ENCODE data around the gene DTWD1. TPM values are rescaled to one million over a fixed set of nuclear protein-coding genes. Genes with fewer than 3 reads are reported as not detected.
A peak's percentile ranks its signal among the peaks of the same experiment; 100 is the strongest.

Gene DTWD1
- total RNA-seq, 6 experiments from 2014 or later = 43.5 to 48.2 (median 46.8) TPM

DNA sequence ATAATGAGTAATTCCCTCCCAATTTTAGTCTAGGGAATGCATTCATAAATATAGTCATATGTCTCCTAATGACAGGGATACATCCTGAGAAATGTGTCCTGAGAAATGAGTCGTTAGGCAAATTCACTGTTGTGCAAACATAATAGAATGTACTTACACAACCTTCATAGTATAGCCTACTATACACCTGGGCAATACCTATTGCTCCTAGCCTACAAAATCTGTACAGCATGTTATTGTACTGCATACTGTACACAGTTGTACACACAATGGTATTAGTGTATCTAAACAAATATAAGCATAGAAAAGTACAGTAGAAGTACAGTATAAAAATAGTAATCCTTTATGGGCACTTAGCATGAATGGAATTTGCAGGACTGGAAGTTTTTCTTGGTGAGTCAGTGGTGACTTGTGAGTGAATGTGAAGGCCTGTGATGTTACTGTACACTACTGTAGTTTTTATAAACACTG is 6.6 kb downstream of the DTWD1 start:
- Mint-ChIP-seq H3K36me3 (ENCODE audit: low read depth) (peaks cover 50% of the 10 kb centered on the region), H3K9me3 (peaks cover 12% of the 10 kb centered on the region), H3K27ac (peak overlapping the region; percentile 21; the same call in 1 of the 2 replicates), H3K4me1 (ENCODE audit: low read depth) (peaks cover 73% of the 10 kb centered on the region), H3K4me3 (peak overlapping the region; percentile 15; the same call in 1 of the 2 replicates), H3K27me3 (ENCODE audit: insufficient read depth) (no peaks in the 10 kb centered on the region)
- peak; percentile 93 for DNase-seq
- TF ChIP-seq, protein P1, sequence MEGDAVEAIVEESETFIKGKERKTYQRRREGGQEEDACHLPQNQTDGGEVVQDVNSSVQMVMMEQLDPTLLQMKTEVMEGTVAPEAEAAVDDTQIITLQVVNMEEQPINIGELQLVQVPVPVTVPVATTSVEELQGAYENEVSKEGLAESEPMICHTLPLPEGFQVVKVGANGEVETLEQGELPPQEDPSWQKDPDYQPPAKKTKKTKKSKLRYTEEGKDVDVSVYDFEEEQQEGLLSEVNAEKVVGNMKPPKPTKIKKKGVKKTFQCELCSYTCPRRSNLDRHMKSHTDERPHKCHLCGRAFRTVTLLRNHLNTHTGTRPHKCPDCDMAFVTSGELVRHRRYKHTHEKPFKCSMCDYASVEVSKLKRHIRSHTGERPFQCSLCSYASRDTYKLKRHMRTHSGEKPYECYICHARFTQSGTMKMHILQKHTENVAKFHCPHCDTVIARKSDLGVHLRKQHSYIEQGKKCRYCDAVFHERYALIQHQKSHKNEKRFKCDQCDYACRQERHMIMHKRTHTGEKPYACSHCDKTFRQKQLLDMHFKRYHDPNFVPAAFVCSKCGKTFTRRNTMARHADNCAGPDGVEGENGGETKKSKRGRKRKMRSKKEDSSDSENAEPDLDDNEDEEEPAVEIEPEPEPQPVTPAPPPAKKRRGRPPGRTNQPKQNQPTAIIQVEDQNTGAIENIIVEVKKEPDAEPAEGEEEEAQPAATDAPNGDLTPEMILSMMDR (IDR thresholded peaks at IDR 0.05) = no peak

DNA sequence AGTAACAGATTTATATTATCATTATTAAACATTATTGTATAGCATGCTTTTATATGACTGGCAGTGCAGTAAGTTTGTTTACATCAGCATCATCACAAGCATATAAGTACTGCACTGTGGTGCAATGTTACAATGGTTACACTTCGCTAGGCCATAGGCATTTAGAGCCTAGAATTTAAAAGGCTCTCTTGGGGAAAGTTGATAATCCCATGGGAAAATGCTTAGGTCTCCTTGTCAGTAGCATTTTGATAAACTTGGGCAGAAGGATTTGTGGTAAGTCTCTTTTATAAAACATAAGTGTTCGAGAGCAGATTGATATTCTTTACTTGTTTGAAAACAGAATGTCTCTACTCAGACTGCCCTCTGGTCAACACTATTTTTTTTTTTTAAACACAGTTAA is 7.5 kb downstream of the DTWD1 start:
- H3K4me1 Mint-ChIP-seq (ENCODE audit: low read depth) = peaks cover 67% of the 10 kb centered on the region
- H3K9me3 Mint-ChIP-seq = peaks cover 12% of the 10 kb centered on the region
- TF ChIP-seq, protein P1 (IDR thresholded peaks at IDR 0.05) = no peak
- peaks cover 45% of the 10 kb centered on the region for H3K36me3 Mint-ChIP-seq (ENCODE audit: low read depth)
- H3K27me3 Mint-ChIP-seq (ENCODE audit: insufficient read depth) = no peaks in the 10 kb centered on the region
- H3K4me3 Mint-ChIP-seq = peak overlapping the region; percentile 52
- DNase-seq = no peak
- peak overlapping the region; percentile 74 for H3K27ac Mint-ChIP-seq

DNA sequence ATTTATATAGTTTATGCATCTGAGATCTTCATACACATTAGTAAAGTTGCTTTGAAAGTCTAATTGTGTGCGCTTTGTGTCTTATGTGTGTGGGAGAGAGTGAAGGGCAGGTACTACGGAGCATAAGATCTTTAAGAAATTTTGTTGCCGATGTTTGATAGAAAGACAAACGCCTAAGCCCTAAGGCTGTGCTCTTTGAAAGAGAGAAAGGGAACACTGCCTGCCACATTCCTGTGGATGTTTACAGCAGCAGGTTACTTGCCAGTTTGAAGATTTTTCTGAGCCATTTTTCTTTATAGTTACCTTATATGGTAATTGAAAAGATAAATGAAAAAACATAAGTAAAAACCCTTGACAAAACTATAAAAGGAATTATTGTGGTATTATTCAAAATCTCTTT is 17.0 kb downstream of the DTWD1 start:
- Mint-ChIP-seq H3K36me3 (ENCODE audit: low read depth) (peaks cover 47% of the 10 kb centered on the region), H3K27me3 (ENCODE audit: insufficient read depth) (no peaks in the 10 kb centered on the region), H3K4me3 (no peak overlapping the region), H3K9me3 (no peaks in the 10 kb centered on the region), H3K27ac (0 out of 2 replicates have a peak overlapping the region, but pooled peaks have one; percentile 17), H3K4me1 (ENCODE audit: low read depth) (peaks cover 22% of the 10 kb centered on the region)
- no peak for DNase-seq
- TF ChIP-seq, protein P1 (IDR thresholded peaks at IDR 0.05) = no peak

DNA sequence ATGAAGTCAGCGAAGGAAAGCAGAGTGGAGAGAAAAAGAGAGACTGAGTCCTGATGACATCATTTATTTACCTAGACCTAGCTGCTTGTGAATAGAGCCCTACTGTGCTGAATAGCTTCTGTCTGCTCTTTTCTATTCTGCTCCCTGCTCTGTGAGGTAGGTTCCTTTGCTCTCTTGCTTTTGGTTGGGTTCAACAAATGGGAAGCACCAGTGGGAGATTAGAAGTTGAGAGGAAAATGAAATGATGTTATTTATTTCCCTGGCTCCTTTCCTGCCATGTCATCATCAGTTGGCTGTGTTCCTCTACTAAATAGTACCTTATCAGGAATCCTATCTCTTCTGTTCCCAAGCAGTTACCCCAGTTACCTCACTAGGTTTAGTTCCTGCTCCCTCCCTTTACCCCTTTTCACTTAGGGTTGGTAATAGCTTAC is 23.5 kb downstream of the DTWD1 start:
- Mint-ChIP-seq H3K4me1 (ENCODE audit: low read depth) (peaks cover 61% of the 10 kb centered on the region), H3K36me3 (ENCODE audit: low read depth) (peaks cover 62% of the 10 kb centered on the region), H3K27me3 (ENCODE audit: insufficient read depth) (peaks cover 1% of the 10 kb centered on the region; the same call in 1 of the 2 replicates), H3K27ac (peak overlapping the region; percentile 46), H3K9me3 (no peaks in the 10 kb centered on the region), H3K4me3 (no peak overlapping the region)
- TF ChIP-seq, protein P1 (IDR thresholded peaks at IDR 0.05) = no peak
- peak; percentile 31 for DNase-seq

DNA sequence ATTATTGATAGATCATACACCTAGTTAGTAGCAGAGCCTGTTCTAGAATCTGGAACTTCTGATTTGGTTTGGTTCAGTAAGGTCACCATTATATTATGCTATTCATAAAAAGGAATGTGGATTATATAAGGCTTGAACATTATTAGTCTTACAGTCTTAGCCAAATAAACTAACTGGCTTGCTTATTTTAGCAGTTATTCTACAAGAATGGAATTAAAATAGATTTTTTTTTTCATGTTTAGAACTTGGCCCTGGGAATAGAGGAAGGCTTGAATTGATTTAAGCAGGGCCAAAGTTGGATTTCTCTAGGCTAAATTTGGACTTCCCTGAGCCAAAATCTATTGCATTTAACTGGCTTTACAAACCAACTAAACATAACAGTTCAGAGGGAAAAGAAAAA is 24.4 kb downstream of the DTWD1 start:
- no peak overlapping the region for H3K4me3 Mint-ChIP-seq
- H3K4me1 Mint-ChIP-seq (ENCODE audit: low read depth) = peaks cover 68% of the 10 kb centered on the region
- H3K27ac Mint-ChIP-seq = peak overlapping the region; percentile 72
- H3K36me3 Mint-ChIP-seq (ENCODE audit: low read depth) = peaks cover 61% of the 10 kb centered on the region
- DNase-seq = no peak
- no peaks in the 10 kb centered on the region for H3K9me3 Mint-ChIP-seq
- TF ChIP-seq, protein P1 (IDR thresholded peaks at IDR 0.05) = no peak
- H3K27me3 Mint-ChIP-seq (ENCODE audit: insufficient read depth) = peaks cover 1% of the 10 kb centered on the region; the same call in 1 of the 2 replicates

Measured in HFFc6 (cell line).